ENCODE results near the gene PLIN3. TPM values are rescaled to one million over a fixed set of nuclear protein-coding genes. Genes with fewer than 3 reads are reported as not detected.
"Not testable (repeated sequence)": the region's sequence is repeated elsewhere in the genome, so short reads cannot be mapped to it uniquely, and the experiment has no call there.

Gene PLIN3
- total RNA-seq, 1 donor from 2014 or later = 6.8 TPM

- TF ChIP-seq CTCF (IDR thresholded peaks at IDR 0.05; ENCODE audit: partially characterized antibody, unreplicated experiment) = no peak
- peaks cover 3% of the 10 kb centered on the region for H3K9me3 Mint-ChIP-seq (ENCODE audit: unreplicated experiment)
- peaks cover 5% of the 10 kb centered on the region for H3K27me3 Mint-ChIP-seq (ENCODE audit: unreplicated experiment)
- DNase-seq = no peak
- H3K4me1 Mint-ChIP-seq (ENCODE audit: low read depth, unreplicated experiment) = no peaks in the 10 kb centered on the region
- no peak overlapping the region for H3K27ac Mint-ChIP-seq (ENCODE audit: unreplicated experiment)
- peaks cover 4% of the 10 kb centered on the region for H3K36me3 Mint-ChIP-seq (ENCODE audit: unreplicated experiment)
- peak overlapping the region; percentile 21 for H3K4me3 Mint-ChIP-seq (ENCODE audit: unreplicated experiment)
Measured at GRCh38 chr19:4830768-4831265, 36.6 kb downstream of the PLIN3 start.

- no peak for DNase-seq
- Mint-ChIP-seq H3K9me3 (ENCODE audit: unreplicated experiment) (peaks cover 3% of the 10 kb centered on the region), H3K27ac (ENCODE audit: unreplicated experiment) (no peak overlapping the region), H3K36me3 (ENCODE audit: unreplicated experiment) (peaks cover 4% of the 10 kb centered on the region), H3K4me1 (ENCODE audit: low read depth, unreplicated experiment) (no peaks in the 10 kb centered on the region), H3K4me3 (ENCODE audit: unreplicated experiment) (no peak overlapping the region), H3K27me3 (ENCODE audit: unreplicated experiment) (peaks cover 5% of the 10 kb centered on the region)
- no peak for TF ChIP-seq CTCF (IDR thresholded peaks at IDR 0.05; ENCODE audit: partially characterized antibody, unreplicated experiment)
Measured at GRCh38 chr19:4830332-4830731, 37.1 kb downstream of the PLIN3 start.

- H3K36me3 Mint-ChIP-seq (ENCODE audit: unreplicated experiment) = peaks cover 4% of the 10 kb centered on the region
- H3K9me3 Mint-ChIP-seq (ENCODE audit: unreplicated experiment) = peaks cover 3% of the 10 kb centered on the region
- DNase-seq = no peak
- no peak for TF ChIP-seq CTCF (IDR thresholded peaks at IDR 0.05; ENCODE audit: partially characterized antibody, unreplicated experiment)
- H3K27ac Mint-ChIP-seq (ENCODE audit: unreplicated experiment) = no peak overlapping the region
- peaks cover 5% of the 10 kb centered on the region for H3K27me3 Mint-ChIP-seq (ENCODE audit: unreplicated experiment)
- H3K4me1 Mint-ChIP-seq (ENCODE audit: low read depth, unreplicated experiment) = no peaks in the 10 kb centered on the region
- no peak overlapping the region for H3K4me3 Mint-ChIP-seq (ENCODE audit: unreplicated experiment)
Measured at GRCh38 chr19:4829001-4829712, 38.3 kb downstream of the PLIN3 start.

GRCh38 chr19:4823577-4823976, 43.9 kb downstream of the PLIN3 start:
- TF ChIP-seq CTCF (IDR thresholded peaks at IDR 0.05; ENCODE audit: partially characterized antibody, unreplicated experiment) = no peak
- H3K4me3 Mint-ChIP-seq (ENCODE audit: unreplicated experiment) = no peak overlapping the region
- H3K4me1 Mint-ChIP-seq (ENCODE audit: low read depth, unreplicated experiment) = no peaks in the 10 kb centered on the region
- DNase-seq = no peak
- peaks cover under 1% of the 10 kb centered on the region for H3K9me3 Mint-ChIP-seq (ENCODE audit: unreplicated experiment)
- no peak overlapping the region for H3K27ac Mint-ChIP-seq (ENCODE audit: unreplicated experiment)
- H3K36me3 Mint-ChIP-seq (ENCODE audit: unreplicated experiment) = no peaks in the 10 kb centered on the region
- H3K27me3 Mint-ChIP-seq (ENCODE audit: unreplicated experiment) = peaks cover 1% of the 10 kb centered on the region

GRCh38 chr19:4822354-4822753, 45.1 kb downstream of the PLIN3 start:
- DNase-seq; H3K27ac Mint-ChIP-seq (ENCODE audit: unreplicated experiment); H3K4me3 Mint-ChIP-seq (ENCODE audit: unreplicated experiment); H3K27me3 Mint-ChIP-seq (ENCODE audit: unreplicated experiment); H3K36me3 Mint-ChIP-seq (ENCODE audit: unreplicated experiment); H3K9me3 Mint-ChIP-seq (ENCODE audit: unreplicated experiment); H3K4me1 Mint-ChIP-seq (ENCODE audit: low read depth, unreplicated experiment): not testable (repeated sequence)

Data from glutamatergic neuron (in vitro differentiated cells).